WI38 (cell line): Measurements from ENCODE around the gene ACVR1.

Experiments used
- H3K4me3 ChIP-seq: 2 replicates; pipeline ENCODE4 v1.5.1; 2011; ENCODE audit warnings: low read depth, mild to moderate bottlenecking, control low read depth, low read length
- CTCF ChIP-seq: IDR thresholded peaks from 2 replicates; pipeline ENCODE4 v1.5.1; 2012; ENCODE audit warnings: low read depth, mild to moderate bottlenecking, control low read depth, low read length

ACVR1 gene

GRCh38 chr2:157792335-157793052 lies 83.6 kb downstream of the ACVR1 start:
- H3K4me3 ChIP-seq: no peak overlapping the region
- no peak for TF ChIP-seq CTCF

GRCh38 chr2:157790780-157791179 lies 85.3 kb downstream of the ACVR1 start:
- no peak for TF ChIP-seq CTCF
- no peak overlapping the region for H3K4me3 ChIP-seq

GRCh38 chr2:157789933-157790511 lies 86.1 kb downstream of the ACVR1 start:
- no peak overlapping the region for H3K4me3 ChIP-seq
- TF ChIP-seq CTCF: no peak

- TF ChIP-seq CTCF: no peak
- no peak overlapping the region for H3K4me3 ChIP-seq
Measured at GRCh38 chr2:157789256-157789655, 86.9 kb downstream of the ACVR1 start.

GRCh38 chr2:157788201-157788600 lies 87.9 kb downstream of the ACVR1 start:
- no peak for TF ChIP-seq CTCF
- no peak overlapping the region for H3K4me3 ChIP-seq

- no peak overlapping the region for H3K4me3 ChIP-seq
- TF ChIP-seq CTCF: no peak
Measured at GRCh38 chr2:157787364-157787938, 88.7 kb downstream of the ACVR1 start.

- no peak overlapping the region for H3K4me3 ChIP-seq
- TF ChIP-seq CTCF: no peak
Measured at GRCh38 chr2:157786663-157787363, 89.3 kb downstream of the ACVR1 start.
